ENCODE data around the gene MS4A2. TPM values are rescaled to one million over a fixed set of nuclear protein-coding genes. Genes with fewer than 3 reads are reported as not detected.

MS4A2 gene
- polyA plus RNA-seq, 10 donors: 0.04 to 0.69 (median 0.29) TPM

Other genes with a start within 250 kb of the MS4A2 start
- under 1 TPM in 1 of 10 donors, not detected in 9; 0.08 TPM for gene CBLIF, start 243.2 kb upstream of the MS4A2 start, polyA plus RNA-seq (ENCODE audit: insufficient read length in 10 of 10)
- under 1 TPM in 3 of 10 donors, not detected in 7; 0.16 to 0.38 (median 0.22) TPM for gene TCN1, start 222.2 kb upstream of the MS4A2 start, polyA plus RNA-seq (ENCODE audit: insufficient read length in 10 of 10)
- not detected for gene OOSP3, start 209.9 kb upstream of the MS4A2 start, polyA plus RNA-seq (ENCODE audit: insufficient read length in 10 of 10)
- gene OOSP1, start 150.2 kb upstream of the MS4A2 start, polyA plus RNA-seq (ENCODE audit: insufficient read length in 10 of 10): not detected
- not detected for gene OOSP4A, start 124.6 kb upstream of the MS4A2 start, polyA plus RNA-seq (ENCODE audit: insufficient read length in 10 of 10)
- gene OOSP4B, start 71.5 kb upstream of the MS4A2 start, polyA plus RNA-seq (ENCODE audit: insufficient read length in 10 of 10): not detected
- gene OOSP2, start 48.3 kb upstream of the MS4A2 start, polyA plus RNA-seq (ENCODE audit: insufficient read length in 10 of 10): not detected
- gene MS4A3, start 32.0 kb upstream of the MS4A2 start, polyA plus RNA-seq (ENCODE audit: insufficient read length in 10 of 10): 1 to 10 TPM in 4 of 10 donors, under 1 TPM in 6; 0.38 to 1.6 (median 0.77) TPM
- 10 to 100 TPM; 18.6 to 29.1 (median 25.8) TPM for gene MS4A6A, start 94.4 kb downstream of the MS4A2 start, polyA plus RNA-seq (ENCODE audit: insufficient read length in 10 of 10)
- gene MS4A4E, start 154.5 kb downstream of the MS4A2 start, polyA plus RNA-seq (ENCODE audit: insufficient read length in 10 of 10): 1 to 10 TPM in 9 of 10 donors, under 1 TPM in 1; 0.83 to 2.4 (median 1.6) TPM
- 10 to 100 TPM in 8 of 10 donors, 1 to 10 TPM in 2; 7.2 to 15.3 (median 12.5) TPM for gene MS4A4A, start 192.0 kb downstream of the MS4A2 start, polyA plus RNA-seq (ENCODE audit: insufficient read length in 10 of 10)
- gene MS4A6E, start 238.6 kb downstream of the MS4A2 start, polyA plus RNA-seq (ENCODE audit: insufficient read length in 10 of 10): not detected

All from muscle of back (tissue), 10 donors.